ENCODE results near the gene PPM1M.

- TF ChIP-seq, protein P1, sequence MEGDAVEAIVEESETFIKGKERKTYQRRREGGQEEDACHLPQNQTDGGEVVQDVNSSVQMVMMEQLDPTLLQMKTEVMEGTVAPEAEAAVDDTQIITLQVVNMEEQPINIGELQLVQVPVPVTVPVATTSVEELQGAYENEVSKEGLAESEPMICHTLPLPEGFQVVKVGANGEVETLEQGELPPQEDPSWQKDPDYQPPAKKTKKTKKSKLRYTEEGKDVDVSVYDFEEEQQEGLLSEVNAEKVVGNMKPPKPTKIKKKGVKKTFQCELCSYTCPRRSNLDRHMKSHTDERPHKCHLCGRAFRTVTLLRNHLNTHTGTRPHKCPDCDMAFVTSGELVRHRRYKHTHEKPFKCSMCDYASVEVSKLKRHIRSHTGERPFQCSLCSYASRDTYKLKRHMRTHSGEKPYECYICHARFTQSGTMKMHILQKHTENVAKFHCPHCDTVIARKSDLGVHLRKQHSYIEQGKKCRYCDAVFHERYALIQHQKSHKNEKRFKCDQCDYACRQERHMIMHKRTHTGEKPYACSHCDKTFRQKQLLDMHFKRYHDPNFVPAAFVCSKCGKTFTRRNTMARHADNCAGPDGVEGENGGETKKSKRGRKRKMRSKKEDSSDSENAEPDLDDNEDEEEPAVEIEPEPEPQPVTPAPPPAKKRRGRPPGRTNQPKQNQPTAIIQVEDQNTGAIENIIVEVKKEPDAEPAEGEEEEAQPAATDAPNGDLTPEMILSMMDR (IDR thresholded peaks at IDR 0.05; ENCODE audit: low read depth, low read length): no peak
- TF ChIP-seq POLR2A (IDR thresholded peaks at IDR 0.05; ENCODE audit: extremely low read depth, insufficient read length) (no peak), MYC (IDR thresholded peaks at IDR 0.05; ENCODE audit: low read depth, low read length) (no peak)
- TF ChIP-seq, protein P2, sequence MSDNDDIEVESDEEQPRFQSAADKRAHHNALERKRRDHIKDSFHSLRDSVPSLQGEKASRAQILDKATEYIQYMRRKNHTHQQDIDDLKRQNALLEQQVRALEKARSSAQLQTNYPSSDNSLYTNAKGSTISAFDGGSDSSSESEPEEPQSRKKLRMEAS (IDR thresholded peaks at IDR 0.05; ENCODE audit: low read depth, low read length): no peak
These were observed 15.9 kb upstream of the PPM1M start for GRCh38 chr3:52229656-52230055.

Measured in NB4 (cell line).